Trophoblast cell (in vitro differentiated cells and primary cell): ENCODE data around the gene RAB29.
A peak's percentile ranks its signal among the peaks of the same experiment; 100 is the strongest.

Experiments
- DNase-seq, 2 donors: peaks; one replicate each; pipeline ENCODE4 v3.0.0-alpha.2; 2016
- H2AFZ ChIP-seq: 2 replicates; pipeline ENCODE4 v1.6.1; 2013; ENCODE audit warnings: low read length, moderate library complexity, mild to moderate bottlenecking; ENCODE audit not compliant: insufficient read depth, poor library complexity
- H2AK5ac ChIP-seq: 2 replicates; pipeline ENCODE4 v1.6.1; 2013; ENCODE audit warnings: mild to moderate bottlenecking, low read length
- H2BK120ac ChIP-seq: 2 replicates; pipeline ENCODE4 v1.6.1; 2013; ENCODE audit warnings: low read length, mild to moderate bottlenecking, moderate library complexity; ENCODE audit not compliant: insufficient read depth, poor library complexity
- H2BK12ac ChIP-seq: 2 replicates; pipeline ENCODE4 v1.6.1; 2013; ENCODE audit warnings: mild to moderate bottlenecking, low read length, moderate library complexity
- H2BK5ac ChIP-seq: 2 replicates; pipeline ENCODE4 v1.6.1; 2013; ENCODE audit warnings: low read length, low read depth, moderate library complexity, mild to moderate bottlenecking; ENCODE audit not compliant: poor library complexity
- H3K14ac ChIP-seq: 2 replicates; pipeline ENCODE4 v1.6.1; 2013; ENCODE audit warnings: mild to moderate bottlenecking, low read length
- H3K18ac ChIP-seq: 2 replicates; pipeline ENCODE4 v1.6.1; 2013; ENCODE audit warnings: mild to moderate bottlenecking, low read length
- H3K23ac ChIP-seq: 2 replicates; pipeline ENCODE4 v1.6.1; 2013; ENCODE audit warnings: low read length
- H3K27ac ChIP-seq: 2 replicates; pipeline ENCODE4 v1.5.1; 2013; ENCODE audit warnings: low read depth, mild to moderate bottlenecking, inconsistent platforms, low read length, moderate library complexity
- H3K27me3 ChIP-seq: 2 replicates; pipeline ENCODE4 v1.6.1; 2013; ENCODE audit warnings: inconsistent platforms, mild to moderate bottlenecking, low read length, moderate library complexity; ENCODE audit not compliant: insufficient read depth
- H3K36me3 ChIP-seq, 2 experiments: 1 replicate in 1 of 2; 2 replicates in 1 of 2; pipeline ENCODE4 v1.6.1; 2013; ENCODE audit warnings: low read length in 2 of 2, mild to moderate bottlenecking in 2 of 2, moderate library complexity in 1 of 2; ENCODE audit not compliant: insufficient read depth in 2 of 2, control insufficient read depth in 1 of 2
- H3K4ac ChIP-seq: 2 replicates; pipeline ENCODE4 v1.6.1; 2013; ENCODE audit warnings: low read depth, mild to moderate bottlenecking, low read length, moderate library complexity
- H3K4me1 ChIP-seq, 2 experiments: 1 replicate in 1 of 2; 2 replicates in 1 of 2; pipeline ENCODE4 v1.6.1; 2013; ENCODE audit warnings: low read length in 2 of 2, mild to moderate bottlenecking in 2 of 2, moderate library complexity in 1 of 2; ENCODE audit not compliant: insufficient read depth in 2 of 2, control insufficient read depth in 1 of 2
- H3K4me2 ChIP-seq: 2 replicates; pipeline ENCODE4 v1.6.1; 2013; ENCODE audit warnings: inconsistent platforms, mild to moderate bottlenecking, low read length, moderate library complexity
- H3K4me3 ChIP-seq: 2 replicates; pipeline ENCODE4 v1.5.1; 2013; ENCODE audit warnings: mild to moderate bottlenecking, low read depth, low read length, inconsistent platforms
- H3K79me1 ChIP-seq: one replicate; pipeline ENCODE4 v1.6.1; 2013; ENCODE audit warnings: low read length
- H3K79me2 ChIP-seq: 2 replicates; pipeline ENCODE4 v1.6.1; 2013; ENCODE audit warnings: low read length, mild to moderate bottlenecking; ENCODE audit not compliant: control insufficient read depth, insufficient read depth, poor library complexity
- H3K9ac ChIP-seq: 2 replicates; pipeline ENCODE4 v1.6.1; 2013; ENCODE audit warnings: mild to moderate bottlenecking, low read length
- H3K9me3 ChIP-seq: 2 replicates; pipeline ENCODE4 v1.6.1; 2013; ENCODE audit warnings: low read depth, mild to moderate bottlenecking, control low read depth, inconsistent platforms, low read length; ENCODE audit not compliant: insufficient read depth
- H4K12ac ChIP-seq: 2 replicates; pipeline ENCODE4 v1.6.1; 2013; ENCODE audit warnings: low read depth, mild to moderate bottlenecking, low read length, moderate library complexity
- H4K8ac ChIP-seq: 2 replicates; pipeline ENCODE4 v1.6.1; 2013; ENCODE audit warnings: low read depth, mild to moderate bottlenecking, low read length, moderate library complexity
- H4K91ac ChIP-seq: one replicate; pipeline ENCODE4 v1.6.1; 2013; ENCODE audit warnings: low read depth, mild to moderate bottlenecking, low read length, moderate library complexity
- WGBS: extraction: QIAGEN DNeasy Blood & Tissue Kit; methylation state at CpG from one replicate; pipeline ENCODE4 v1.1.7; 2013; ENCODE audit warnings: missing lambda C conversion rate; ENCODE audit not compliant: insufficient read length, insufficient coverage; ENCODE audit errors: extremely low coverage; 5-methylcytosine and 5-hydroxymethylcytosine counted together

RAB29 gene

GRCh38 chr1:205777994-205778393 is 2.7 kb upstream of the RAB29 start:
- H3K18ac ChIP-seq: no peak overlapping the region

GRCh38 chr1:205775717-205776056 is 405 bp upstream of the RAB29 start:
- peak; percentile 15 to 55 for DNase-seq
- Histone ChIP-seq H3K4me1 (peaks cover 0 to 7% of the 10 kb centered on the region in 2 experiments), H4K12ac (no peak overlapping the region), H3K4me2 (no peak overlapping the region), H3K79me2 (no peaks in the 10 kb centered on the region), H2AK5ac (no peak overlapping the region), H3K9me3 (no peaks in the 10 kb centered on the region), H2BK5ac (no peak overlapping the region), H2AFZ (no peak overlapping the region), H3K36me3 (no peaks in the 10 kb centered on the region), H3K27me3 (no peaks in the 10 kb centered on the region), H2BK12ac (no peak overlapping the region), H4K8ac (no peak overlapping the region), H3K18ac (no peak overlapping the region), H4K91ac (no peak overlapping the region), H2BK120ac (no peak overlapping the region), H3K9ac (no peak overlapping the region), H3K14ac (no peak overlapping the region), H3K79me1 (peaks cover 3% of the 10 kb centered on the region), H3K23ac (no peak overlapping the region), H3K27ac (no peak overlapping the region), H3K4me3 (no peak overlapping the region), H3K4ac (no peak overlapping the region)

More at GRCh38 chr1:205777994-205778393, 2.7 kb upstream of the RAB29 start:
- Histone ChIP-seq H3K14ac (no peak overlapping the region), H3K4me2 (no peak overlapping the region), H2AK5ac (no peak overlapping the region), H3K79me1 (peaks cover 3% of the 10 kb centered on the region), H4K8ac (no peak overlapping the region), H3K4me3 (no peak overlapping the region), H3K9ac (no peak overlapping the region), H4K12ac (no peak overlapping the region), H3K36me3 (no peaks in the 10 kb centered on the region), H2AFZ (no peak overlapping the region), H2BK120ac (no peak overlapping the region), H3K4me1 (peaks cover 0 to 7% of the 10 kb centered on the region in 2 experiments), H3K9me3 (no peaks in the 10 kb centered on the region), H4K91ac (no peak overlapping the region), H3K4ac (no peak overlapping the region), H2BK12ac (no peak overlapping the region), H3K27ac (no peak overlapping the region), H2BK5ac (no peak overlapping the region), H3K79me2 (no peaks in the 10 kb centered on the region), H3K27me3 (no peaks in the 10 kb centered on the region), H3K23ac (no peak overlapping the region)
- WGBS: no CpG with 5 or more reads among the region's 2 CpGs
- no peak for DNase-seq

GRCh38 chr1:205774198-205775014 is 876 bp downstream of the RAB29 start:
- H3K23ac ChIP-seq: no peak overlapping the region
- no peaks in the 10 kb centered on the region for H3K27me3 ChIP-seq
- H3K79me2 ChIP-seq: no peaks in the 10 kb centered on the region
- peak in 1 of 2 donors; percentile 42 for DNase-seq
- no peak overlapping the region for H3K14ac ChIP-seq
- H3K18ac ChIP-seq: no peak overlapping the region
- H3K4me2 ChIP-seq: peak overlapping the region; percentile 81
- no peak overlapping the region for H4K12ac ChIP-seq
- H2AFZ ChIP-seq: peak overlapping the region; percentile 28
- no peak overlapping the region for H2AK5ac ChIP-seq
- no peak overlapping the region for H2BK5ac ChIP-seq
- no CpG with 5 or more reads among the region's 36 CpGs for WGBS
- no peak overlapping the region for H3K4ac ChIP-seq
- H3K9ac ChIP-seq: no peak overlapping the region
- no peak overlapping the region for H4K91ac ChIP-seq
- peak overlapping the region; percentile 70 for H3K4me3 ChIP-seq
- H3K79me1 ChIP-seq: peaks cover 3% of the 10 kb centered on the region
- H3K9me3 ChIP-seq: no peaks in the 10 kb centered on the region
- H3K27ac ChIP-seq: no peak overlapping the region
- H2BK12ac ChIP-seq: no peak overlapping the region
- H3K36me3 ChIP-seq: no peaks in the 10 kb centered on the region
- H2BK120ac ChIP-seq: no peak overlapping the region
- H3K4me1 ChIP-seq: peaks cover 0 to 11% of the 10 kb centered on the region in 2 experiments
- no peak overlapping the region for H4K8ac ChIP-seq

GRCh38 chr1:205772607-205773032 is 2.7 kb downstream of the RAB29 start:
- Histone ChIP-seq H3K4ac (no peak overlapping the region), H3K79me1 (peaks cover 3% of the 10 kb centered on the region), H4K91ac (no peak overlapping the region), H2BK12ac (no peak overlapping the region), H4K8ac (no peak overlapping the region), H4K12ac (no peak overlapping the region), H3K18ac (no peak overlapping the region), H3K23ac (no peak overlapping the region), H3K27me3 (no peaks in the 10 kb centered on the region), H3K9me3 (no peaks in the 10 kb centered on the region), H2BK5ac (no peak overlapping the region), H3K4me1 (peaks cover 0 to 12% of the 10 kb centered on the region in 2 experiments), H3K4me3 (no peak overlapping the region), H3K36me3 (no peaks in the 10 kb centered on the region), H2AK5ac (no peak overlapping the region), H3K14ac (no peak overlapping the region), H3K4me2 (no peak overlapping the region), H2BK120ac (no peak overlapping the region), H3K27ac (no peak overlapping the region), H3K9ac (no peak overlapping the region), H2AFZ (no peak overlapping the region), H3K79me2 (no peaks in the 10 kb centered on the region)
- no peak for DNase-seq
- WGBS: no CpG with 5 or more reads among the region's 2 CpGs
